DND-41 (cell line): Measurements from ENCODE around the gene SBNO1.

Source experiments
- CTCF ChIP-seq: IDR thresholded peaks from 2 replicates; pipeline ENCODE4 v1.5.1; 2012; ENCODE audit warnings: borderline replicate concordance, low read length, moderate library complexity, mild to moderate bottlenecking; ENCODE audit not compliant: poor library complexity, severe bottlenecking; ENCODE audit errors: extremely low read depth
- EZH2 ChIP-seq: IDR thresholded peaks from 3 replicates; pipeline ENCODE4 v1.6.1; 2012; ENCODE audit warnings: borderline replicate concordance, low read depth, mild to moderate bottlenecking, moderate library complexity, low read length, inconsistent platforms; ENCODE audit not compliant: severe bottlenecking

GRCh38 chr12:123397400-123397799 is 32.8 kb upstream of the SBNO1 start:
- no peak for TF ChIP-seq CTCF
- TF ChIP-seq EZH2, result no peak
